Measurements from ENCODE around the gene SAMD3.
"Not testable (repeated sequence)": the region's sequence is repeated elsewhere in the genome, so short reads cannot be mapped to it uniquely, and the experiment has no call there.

The SAMD3 gene

GRCh38 chr6:130222775-130223174 is at the start of gene SAMD3:
Gene SAMD3 (minus strand): TSS chr6:130222951. CDS start chr6:130215273, 7,678 bp downstream.
- TF ChIP-seq POLR2AphosphoS5 (IDR thresholded peaks at IDR 0.05; ENCODE audit: borderline replicate concordance, low read depth, low read length) (no peak), FOXP2 (optimal IDR thresholded peaks at IDR 0.05; ENCODE audit: control extremely low read depth, extremely low read length, insufficient read depth) (no peak), EZH2 (IDR thresholded peaks at IDR 0.05) (no peak)
- H3K9ac ChIP-seq (ENCODE audit: insufficient read length) = no peak within 1 kb of the TSS
- no peak within 1 kb of the TSS for H3K4me3 ChIP-seq
- no peak within 1 kb of the TSS for H3K27ac ChIP-seq
- no peaks in the 10 kb centered on the region for H3K9me3 ChIP-seq (ENCODE audit: low read depth, low read length)
- DNase-seq (ENCODE audit: low read depth, low spot score) = no peak
- H3K36me3 ChIP-seq (ENCODE audit: insufficient read depth, low read length) = no peaks in the 10 kb centered on the region

- peaks cover 3% of the 10 kb centered on the region; the same call in 1 of the 2 replicates for H3K9me3 ChIP-seq (ENCODE audit: low read depth, low read length)
- H3K36me3 ChIP-seq (ENCODE audit: insufficient read depth, low read length) = no peaks in the 10 kb centered on the region
- H3K9ac ChIP-seq (ENCODE audit: insufficient read length) = no peak overlapping the region
- H3K4me3 ChIP-seq = no peak overlapping the region
- no peak overlapping the region for H3K27ac ChIP-seq
- TF ChIP-seq POLR2AphosphoS5 (IDR thresholded peaks at IDR 0.05; ENCODE audit: borderline replicate concordance, low read depth, low read length) = no peak
- no peak for TF ChIP-seq EZH2 (IDR thresholded peaks at IDR 0.05)
- TF ChIP-seq FOXP2 (optimal IDR thresholded peaks at IDR 0.05; ENCODE audit: control extremely low read depth, extremely low read length, insufficient read depth) = no peak
- DNase-seq (ENCODE audit: low read depth, low spot score) = no peak
Observed at GRCh38 chr6:130269969-130270635, 47.4 kb upstream of the SAMD3 start.

GRCh38 chr6:130265553-130265952 is 42.8 kb upstream of the SAMD3 start:
- H3K36me3 ChIP-seq (ENCODE audit: insufficient read depth, low read length); H3K9ac ChIP-seq (ENCODE audit: insufficient read length); DNase-seq (ENCODE audit: low read depth, low spot score); H3K4me3 ChIP-seq; H3K27ac ChIP-seq; H3K9me3 ChIP-seq (ENCODE audit: low read depth, low read length): not testable (repeated sequence)

GRCh38 chr6:130262008-130262407 is 39.3 kb upstream of the SAMD3 start:
- Histone ChIP-seq H3K9ac (ENCODE audit: insufficient read length) (no peak overlapping the region), H3K9me3 (ENCODE audit: low read depth, low read length) (no peaks in the 10 kb centered on the region), H3K27ac (no peak overlapping the region), H3K36me3 (ENCODE audit: insufficient read depth, low read length) (no peaks in the 10 kb centered on the region), H3K4me3 (no peak overlapping the region)
- TF ChIP-seq EZH2 (IDR thresholded peaks at IDR 0.05) (no peak), FOXP2 (optimal IDR thresholded peaks at IDR 0.05; ENCODE audit: control extremely low read depth, extremely low read length, insufficient read depth) (no peak), POLR2AphosphoS5 (IDR thresholded peaks at IDR 0.05; ENCODE audit: borderline replicate concordance, low read depth, low read length) (no peak)
- no peak for DNase-seq (ENCODE audit: low read depth, low spot score)

GRCh38 chr6:130261558-130261957 is 38.8 kb upstream of the SAMD3 start:
- H3K36me3 ChIP-seq (ENCODE audit: insufficient read depth, low read length); H3K9me3 ChIP-seq (ENCODE audit: low read depth, low read length); H3K27ac ChIP-seq; H3K4me3 ChIP-seq; DNase-seq (ENCODE audit: low read depth, low spot score); H3K9ac ChIP-seq (ENCODE audit: insufficient read length): not testable (repeated sequence)

- not testable (repeated sequence) for H3K4me3 ChIP-seq; H3K9me3 ChIP-seq (ENCODE audit: low read depth, low read length); H3K27ac ChIP-seq; H3K36me3 ChIP-seq (ENCODE audit: insufficient read depth, low read length); DNase-seq (ENCODE audit: low read depth, low spot score); H3K9ac ChIP-seq (ENCODE audit: insufficient read length)
Observed at GRCh38 chr6:130260614-130261241, 38.0 kb upstream of the SAMD3 start.

- not testable (repeated sequence) for H3K9me3 ChIP-seq (ENCODE audit: low read depth, low read length); H3K36me3 ChIP-seq (ENCODE audit: insufficient read depth, low read length); H3K27ac ChIP-seq; DNase-seq (ENCODE audit: low read depth, low spot score); H3K9ac ChIP-seq (ENCODE audit: insufficient read length); H3K4me3 ChIP-seq
Observed at GRCh38 chr6:130260050-130260462, 37.3 kb upstream of the SAMD3 start.

GRCh38 chr6:130259557-130259956 is 36.8 kb upstream of the SAMD3 start:
- Histone ChIP-seq H3K4me3 (no peak overlapping the region), H3K36me3 (ENCODE audit: insufficient read depth, low read length) (no peaks in the 10 kb centered on the region), H3K27ac (no peak overlapping the region), H3K9ac (ENCODE audit: insufficient read length) (no peak overlapping the region), H3K9me3 (ENCODE audit: low read depth, low read length) (no peaks in the 10 kb centered on the region)
- TF ChIP-seq POLR2AphosphoS5 (IDR thresholded peaks at IDR 0.05; ENCODE audit: borderline replicate concordance, low read depth, low read length) (no peak), EZH2 (IDR thresholded peaks at IDR 0.05) (no peak), FOXP2 (optimal IDR thresholded peaks at IDR 0.05; ENCODE audit: control extremely low read depth, extremely low read length, insufficient read depth) (no peak)
- no peak for DNase-seq (ENCODE audit: low read depth, low spot score)

- no peak for DNase-seq (ENCODE audit: low read depth, low spot score)
- Histone ChIP-seq H3K9me3 (ENCODE audit: low read depth, low read length) (no peaks in the 10 kb centered on the region), H3K9ac (ENCODE audit: insufficient read length) (no peak overlapping the region), H3K27ac (no peak overlapping the region), H3K4me3 (no peak overlapping the region), H3K36me3 (ENCODE audit: insufficient read depth, low read length) (no peaks in the 10 kb centered on the region)
- TF ChIP-seq POLR2AphosphoS5 (IDR thresholded peaks at IDR 0.05; ENCODE audit: borderline replicate concordance, low read depth, low read length) = no peak
- TF ChIP-seq FOXP2 (optimal IDR thresholded peaks at IDR 0.05; ENCODE audit: control extremely low read depth, extremely low read length, insufficient read depth) = no peak
- no peak for TF ChIP-seq EZH2 (IDR thresholded peaks at IDR 0.05)
Observed at GRCh38 chr6:130259140-130259539, 36.4 kb upstream of the SAMD3 start.

Measured in SK-N-MC (cell line).